Left renal cortex interstitium (tissue), 4 donors: ENCODE data around the gene TRIM42. TPM values are rescaled to one million over a fixed set of nuclear protein-coding genes. Genes with fewer than 3 reads are reported as not detected.

ENCODE experiments used
- DNase-seq, 4 donors: peaks; one replicate each; pipeline ENCODE4 v3.0.0-alpha.2; 2013; ENCODE audit warnings: low read depth in 4 of 4, low spot score in 2 of 4, missing footprints in 1 of 4
- polyA plus RNA-seq, 4 donors: library from polyadenylated mRNA; unstranded; fragments of 120-200 nt; gene quantifications; one replicate each; pipeline ENCODE4 v1.2.1, GENCODE V29; 2013; ENCODE audit not compliant: insufficient read length in 4 of 4

The TRIM42 gene
- polyA plus RNA-seq, 4 donors = not detected

- no peak for DNase-seq
Measured at GRCh38 chr3:140709751-140710150, 31.9 kb downstream of the TRIM42 start.

- DNase-seq = no peak
Measured at GRCh38 chr3:140710711-140711389, 33.0 kb downstream of the TRIM42 start.

GRCh38 chr3:140711390-140712035, 33.6 kb downstream of the TRIM42 start:
- no peak for DNase-seq

- DNase-seq = no peak
Measured at GRCh38 chr3:140712301-140712700, 34.4 kb downstream of the TRIM42 start.

GRCh38 chr3:140715035-140715434, 37.2 kb downstream of the TRIM42 start:
- DNase-seq = no peak

GRCh38 chr3:140717921-140718320, 40.1 kb downstream of the TRIM42 start:
- no peak for DNase-seq

- no peak for DNase-seq
Measured at GRCh38 chr3:140719841-140720614, 42.2 kb downstream of the TRIM42 start.

- DNase-seq = no peak
Measured at GRCh38 chr3:140723576-140723975, 45.7 kb downstream of the TRIM42 start.

- no peak for DNase-seq
Measured at GRCh38 chr3:140724856-140725812, 47.3 kb downstream of the TRIM42 start.

- DNase-seq = no peak
Measured at GRCh38 chr3:140726066-140726465, 48.2 kb downstream of the TRIM42 start.

- no peak for DNase-seq
Measured at GRCh38 chr3:140727886-140728285, 50.0 kb downstream of the TRIM42 start.

GRCh38 chr3:140731440-140732119, 53.7 kb downstream of the TRIM42 start:
- no peak for DNase-seq

- no peak for DNase-seq
Measured at GRCh38 chr3:140733623-140734022, 55.8 kb downstream of the TRIM42 start.

- DNase-seq = no peak
Measured at GRCh38 chr3:140736863-140737460, 59.1 kb downstream of the TRIM42 start.

GRCh38 chr3:140742116-140742515, 64.3 kb downstream of the TRIM42 start:
- DNase-seq = no peak

GRCh38 chr3:140748171-140748570, 70.3 kb downstream of the TRIM42 start:
- DNase-seq = no peak

GRCh38 chr3:140748903-140749302, 71.0 kb downstream of the TRIM42 start:
- no peak for DNase-seq
